ENCODE data around the gene CCDC68. TPM values are rescaled to one million over a fixed set of nuclear protein-coding genes. Genes with fewer than 3 reads are reported as not detected.
"Not testable (repeated sequence)": the region's sequence is repeated elsewhere in the genome, so short reads cannot be mapped to it uniquely, and the experiment has no call there.

CCDC68 gene
- total RNA-seq, 2 donors from 2014 or later, result 50.9 to 61.1 TPM

- DNase-seq, result no peak
- intact Hi-C loops (cut with DNase I, micrococcal nuclease), result no loop called here
Measured at GRCh38 chr18:54883816-54884604, 75.3 kb downstream of the CCDC68 start.

GRCh38 chr18:54882318-54882717 lies 76.9 kb downstream of the CCDC68 start:
- ATAC-seq (no peak), DNase-seq (no peak)
- intact Hi-C loops (cut with DNase I, micrococcal nuclease), result no loop called here

More at GRCh38 chr18:54883816-54884604, 75.3 kb downstream of the CCDC68 start:
- ATAC-seq, result no peak

- intact Hi-C loops (cut with DNase I, micrococcal nuclease), result no loop called here
- no peak for ATAC-seq
- DNase-seq, result no peak
Measured at GRCh38 chr18:54881229-54881768, 78.0 kb downstream of the CCDC68 start.

GRCh38 chr18:54880395-54881105 lies 78.7 kb downstream of the CCDC68 start:
- DNase-seq, result no peak
- peak; percentile 59 for ATAC-seq
- intact Hi-C loops (cut with DNase I, micrococcal nuclease), result no loop called here

- DNase-seq (no peak), ATAC-seq (no peak)
- intact Hi-C loops (cut with DNase I, micrococcal nuclease), result no loop called here
Measured at GRCh38 chr18:54879691-54880090, 79.6 kb downstream of the CCDC68 start.

- intact Hi-C loops (cut with DNase I, micrococcal nuclease), result no loop called here
- no peak for ATAC-seq
- DNase-seq, result no peak
Measured at GRCh38 chr18:54878659-54879358, 80.5 kb downstream of the CCDC68 start.

GRCh38 chr18:54878159-54878622 lies 81.1 kb downstream of the CCDC68 start:
- ATAC-seq (no peak), DNase-seq (no peak)
- intact Hi-C loops (cut with DNase I, micrococcal nuclease), result no loop called here

GRCh38 chr18:54877076-54877475 lies 82.2 kb downstream of the CCDC68 start:
- ATAC-seq (no peak), DNase-seq (no peak)
- intact Hi-C loops (cut with DNase I, micrococcal nuclease), result no loop called here

GRCh38 chr18:54875063-54875462 lies 84.2 kb downstream of the CCDC68 start:
- DNase-seq (no peak), ATAC-seq (no peak)
- intact Hi-C loops (cut with DNase I, micrococcal nuclease), result no loop called here

GRCh38 chr18:54873884-54874255 lies 85.4 kb downstream of the CCDC68 start:
- intact Hi-C loops (cut with DNase I, micrococcal nuclease), result no loop called here
- peak; percentile 37 to 62 for DNase-seq
- ATAC-seq, result peak; percentile 98

- ATAC-seq (no peak), DNase-seq (no peak)
- intact Hi-C loops (cut with DNase I, micrococcal nuclease), result no loop called here
Measured at GRCh38 chr18:54872681-54873080, 86.6 kb downstream of the CCDC68 start.

GRCh38 chr18:54871231-54871630 lies 88.0 kb downstream of the CCDC68 start:
- no peak for DNase-seq
- intact Hi-C loops (cut with DNase I, micrococcal nuclease), result no loop called here
- no peak for ATAC-seq

- intact Hi-C loops (cut with DNase I, micrococcal nuclease), result no loop called here
- ATAC-seq (no peak), DNase-seq (no peak)
Measured at GRCh38 chr18:54867131-54867530, 92.1 kb downstream of the CCDC68 start.

GRCh38 chr18:54860941-54861340 lies 98.3 kb downstream of the CCDC68 start:
- ATAC-seq (no peak), DNase-seq (no peak)
- intact Hi-C loops (cut with DNase I, micrococcal nuclease), result no loop called here

- intact Hi-C loops (cut with DNase I, micrococcal nuclease), result no loop called here
- ATAC-seq, result no peak
Measured at GRCh38 chr18:54859667-54860421, 99.4 kb downstream of the CCDC68 start.

GRCh38 chr18:54857499-54857898 lies 101.8 kb downstream of the CCDC68 start:
- DNase-seq, result no peak

More at GRCh38 chr18:54859667-54860421, 99.4 kb downstream of the CCDC68 start:
- DNase-seq, result no peak

GRCh38 chr18:54856105-54856646 lies 103.1 kb downstream of the CCDC68 start:
- intact Hi-C loops (cut with DNase I, micrococcal nuclease), result no loop called here
- no peak for ATAC-seq
- DNase-seq, result no peak

More at GRCh38 chr18:54857499-54857898, 101.8 kb downstream of the CCDC68 start:
- intact Hi-C loops (cut with DNase I, micrococcal nuclease), result no loop called here
- no peak for ATAC-seq

GRCh38 chr18:54855050-54855449 lies 104.2 kb downstream of the CCDC68 start:
- intact Hi-C loops (cut with DNase I, micrococcal nuclease); DNase-seq; ATAC-seq: not testable (repeated sequence)

Measured in left colon (tissue), 2 donors.